Astrocyte (in vitro differentiated cells and primary cell): ENCODE results near the gene RIPOR2. TPM values are rescaled to one million over a fixed set of nuclear protein-coding genes. Genes with fewer than 3 reads are reported as not detected.

Experiments used
- DNase-seq: peaks from one replicate; pipeline ENCODE4 v3.0.0-alpha.2; 2010; ENCODE audit warnings: low read depth
- FAIRE-seq: peaks from 2 replicates; lab custom pipeline; 2011; peaks lifted over from hg19 to GRCh38; lab: Jason Lieb, UNC
- H2AFZ ChIP-seq: 2 replicates; pipeline ENCODE4 v1.6.0; 2012; ENCODE audit warnings: low read depth, low read length, inconsistent platforms
- H3K27ac ChIP-seq: 2 replicates; pipeline ENCODE4 v1.5.1; 2011; ENCODE audit warnings: low read depth, low read length, inconsistent platforms
- H3K27me3 ChIP-seq: 2 replicates; pipeline ENCODE4 v1.6.0; 2011; ENCODE audit warnings: low read length, inconsistent platforms; ENCODE audit not compliant: insufficient read depth
- H3K36me3 ChIP-seq: 2 replicates; pipeline ENCODE4 v1.5.1; 2011; ENCODE audit warnings: low read length, inconsistent platforms; ENCODE audit not compliant: insufficient read depth
- H3K4me1 ChIP-seq: 2 replicates; pipeline ENCODE4 v1.5.1; 2011; ENCODE audit warnings: low read length, inconsistent platforms; ENCODE audit not compliant: insufficient read depth
- H3K4me2 ChIP-seq: 2 replicates; pipeline ENCODE4 v1.6.0; 2012; ENCODE audit warnings: low read length, inconsistent platforms
- H3K4me3 ChIP-seq: 2 replicates; pipeline ENCODE4 v1.5.1; 2011; ENCODE audit warnings: low read depth, mild to moderate bottlenecking, low read length, inconsistent platforms; ENCODE audit not compliant: insufficient read depth
- H3K79me2 ChIP-seq: 2 replicates; pipeline ENCODE4 v1.6.0; 2012; ENCODE audit warnings: mild to moderate bottlenecking, low read length, inconsistent platforms; ENCODE audit not compliant: insufficient read depth
- H3K9ac ChIP-seq: 2 replicates; pipeline ENCODE4 v1.6.0; 2012; ENCODE audit warnings: mild to moderate bottlenecking, low read length, inconsistent platforms
- H3K9me3 ChIP-seq: 2 replicates; pipeline ENCODE4 v1.5.1; 2012; ENCODE audit warnings: low read depth, mild to moderate bottlenecking, low read length, inconsistent platforms; ENCODE audit not compliant: insufficient read depth
- H4K20me1 ChIP-seq: 2 replicates; pipeline ENCODE4 v1.6.0; 2012; ENCODE audit warnings: low read length, inconsistent platforms; ENCODE audit not compliant: insufficient read depth
- H3K27ac Mint-ChIP-seq: one replicate; pipeline ENCODE4 v1.8.0; 2021; ENCODE audit warnings: mild to moderate bottlenecking, mixed read lengths; ENCODE audit not compliant: unreplicated experiment
- H3K27me3 Mint-ChIP-seq: one replicate; pipeline ENCODE4 v1.8.0; 2021; ENCODE audit warnings: low read depth, mixed read lengths; ENCODE audit not compliant: unreplicated experiment
- H3K36me3 Mint-ChIP-seq: one replicate; pipeline ENCODE4 v1.8.0; 2021; ENCODE audit warnings: low read depth, mixed read lengths; ENCODE audit not compliant: unreplicated experiment
- H3K4me1 Mint-ChIP-seq: one replicate; pipeline ENCODE4 v1.8.0; 2021; ENCODE audit warnings: low read depth, mixed read lengths; ENCODE audit not compliant: unreplicated experiment
- H3K4me3 Mint-ChIP-seq: one replicate; pipeline ENCODE4 v1.8.0; 2021; ENCODE audit warnings: mild to moderate bottlenecking, moderate library complexity, mixed read lengths; ENCODE audit not compliant: unreplicated experiment
- H3K9me3 Mint-ChIP-seq: one replicate; pipeline ENCODE4 v1.8.0; 2021; ENCODE audit warnings: mild to moderate bottlenecking, mixed read lengths; ENCODE audit not compliant: unreplicated experiment
- EZH2 ChIP-seq: IDR thresholded peaks from 2 replicates; pipeline ENCODE4 v1.6.1; 2012; ENCODE audit warnings: mild to moderate bottlenecking, low read length, inconsistent platforms; ENCODE audit not compliant: insufficient read depth
- total RNA-seq: library from RNA; stranded (reverse); gene quantifications from 2 replicates; pipeline ENCODE4 v1.2.1, GENCODE V29; 2021
- TF ChIP-seq, protein P1 (sequence below): IDR thresholded peaks from 2 replicates; pipeline ENCODE4 v1.5.1; 2011; ENCODE audit warnings: low read depth, mild to moderate bottlenecking, inconsistent platforms, low read length, moderate library complexity; ENCODE audit not compliant: insufficient read depth

RIPOR2 gene
- total RNA-seq, 1 donor from 2014 or later, result 0.95 TPM

DNA sequence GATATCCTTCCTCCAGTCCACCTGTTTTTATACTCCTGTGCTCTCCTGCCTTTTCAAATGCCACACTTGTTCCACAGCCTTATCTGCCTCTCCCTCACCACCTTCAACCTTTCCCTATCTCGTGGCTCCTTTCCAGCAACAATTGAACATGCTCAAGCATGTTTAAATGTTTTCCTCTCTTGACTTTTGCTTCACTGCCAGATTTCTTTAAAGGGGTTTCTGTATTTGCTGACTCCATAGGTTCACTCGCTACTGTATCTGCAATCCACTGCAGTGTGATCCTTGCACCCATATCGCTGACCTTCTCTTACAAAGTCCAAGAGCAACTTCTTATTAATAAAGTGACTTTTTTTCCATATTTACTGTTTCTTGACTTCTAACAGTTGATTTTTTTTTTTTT is 172.2 kb downstream of the RIPOR2 start:
- no peak for DNase-seq
- Histone ChIP-seq H3K4me3 (no peak overlapping the region), H4K20me1 (no peaks in the 10 kb centered on the region), H3K27ac (no peak overlapping the region), H3K4me1 (no peaks in the 10 kb centered on the region), H3K36me3 (no peaks in the 10 kb centered on the region), H3K79me2 (no peaks in the 10 kb centered on the region), H3K4me2 (no peak overlapping the region), H3K27me3 (no peaks in the 10 kb centered on the region), H3K9me3 (no peaks in the 10 kb centered on the region), H2AFZ (no peak overlapping the region), H3K9ac (no peak overlapping the region)
- no peak for TF ChIP-seq EZH2
- TF ChIP-seq, protein P1, sequence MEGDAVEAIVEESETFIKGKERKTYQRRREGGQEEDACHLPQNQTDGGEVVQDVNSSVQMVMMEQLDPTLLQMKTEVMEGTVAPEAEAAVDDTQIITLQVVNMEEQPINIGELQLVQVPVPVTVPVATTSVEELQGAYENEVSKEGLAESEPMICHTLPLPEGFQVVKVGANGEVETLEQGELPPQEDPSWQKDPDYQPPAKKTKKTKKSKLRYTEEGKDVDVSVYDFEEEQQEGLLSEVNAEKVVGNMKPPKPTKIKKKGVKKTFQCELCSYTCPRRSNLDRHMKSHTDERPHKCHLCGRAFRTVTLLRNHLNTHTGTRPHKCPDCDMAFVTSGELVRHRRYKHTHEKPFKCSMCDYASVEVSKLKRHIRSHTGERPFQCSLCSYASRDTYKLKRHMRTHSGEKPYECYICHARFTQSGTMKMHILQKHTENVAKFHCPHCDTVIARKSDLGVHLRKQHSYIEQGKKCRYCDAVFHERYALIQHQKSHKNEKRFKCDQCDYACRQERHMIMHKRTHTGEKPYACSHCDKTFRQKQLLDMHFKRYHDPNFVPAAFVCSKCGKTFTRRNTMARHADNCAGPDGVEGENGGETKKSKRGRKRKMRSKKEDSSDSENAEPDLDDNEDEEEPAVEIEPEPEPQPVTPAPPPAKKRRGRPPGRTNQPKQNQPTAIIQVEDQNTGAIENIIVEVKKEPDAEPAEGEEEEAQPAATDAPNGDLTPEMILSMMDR, result no peak
- FAIRE-seq, result no peak
- no peaks in the 10 kb centered on the region for H3K9me3 Mint-ChIP-seq
- no peak overlapping the region for H3K4me3 Mint-ChIP-seq
- no peak overlapping the region for H3K27ac Mint-ChIP-seq
- H3K36me3 Mint-ChIP-seq, result no peaks in the 10 kb centered on the region
- H3K27me3 Mint-ChIP-seq, result no peaks in the 10 kb centered on the region
- H3K4me1 Mint-ChIP-seq, result peaks cover 2% of the 10 kb centered on the region

DNA sequence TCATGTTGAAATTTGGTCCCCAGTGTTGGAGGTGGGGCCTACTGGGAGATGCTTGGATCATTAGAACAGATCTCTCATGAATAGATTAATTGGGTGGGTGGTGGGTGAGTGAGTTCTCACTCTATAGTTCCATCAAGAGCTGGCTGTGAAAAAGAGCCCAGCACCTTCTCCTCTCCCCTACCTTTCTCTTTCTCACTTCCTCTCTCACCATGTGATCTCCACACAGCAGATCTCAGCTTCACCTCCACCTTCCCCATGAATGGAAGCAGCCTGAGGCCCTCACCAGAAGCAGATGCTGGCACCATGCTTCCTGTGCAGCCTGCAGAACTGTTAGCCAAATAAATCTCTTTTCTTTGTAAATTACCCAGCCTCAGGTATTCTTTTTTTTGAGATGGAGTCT is 173.9 kb downstream of the RIPOR2 start:
- H3K79me2 ChIP-seq, result no peaks in the 10 kb centered on the region
- no peak overlapping the region for H3K9ac ChIP-seq
- no peak overlapping the region for H2AFZ ChIP-seq
- TF ChIP-seq, protein P1, result no peak
- no peak for TF ChIP-seq EZH2
- H3K4me3 Mint-ChIP-seq, result no peak overlapping the region
- H3K36me3 Mint-ChIP-seq, result no peaks in the 10 kb centered on the region
- FAIRE-seq (no peak), DNase-seq (no peak)
- no peak overlapping the region for H3K4me2 ChIP-seq
- no peak overlapping the region for H3K4me3 ChIP-seq
- H3K27me3 Mint-ChIP-seq, result no peaks in the 10 kb centered on the region
- peaks cover 2% of the 10 kb centered on the region for H3K4me1 Mint-ChIP-seq
- H3K4me1 ChIP-seq, result no peaks in the 10 kb centered on the region
- H3K9me3 Mint-ChIP-seq, result no peaks in the 10 kb centered on the region
- H3K27ac ChIP-seq, result no peak overlapping the region
- no peaks in the 10 kb centered on the region for H4K20me1 ChIP-seq
- no peaks in the 10 kb centered on the region for H3K9me3 ChIP-seq
- no peaks in the 10 kb centered on the region for H3K36me3 ChIP-seq
- no peaks in the 10 kb centered on the region for H3K27me3 ChIP-seq
- H3K27ac Mint-ChIP-seq, result no peak overlapping the region

DNA sequence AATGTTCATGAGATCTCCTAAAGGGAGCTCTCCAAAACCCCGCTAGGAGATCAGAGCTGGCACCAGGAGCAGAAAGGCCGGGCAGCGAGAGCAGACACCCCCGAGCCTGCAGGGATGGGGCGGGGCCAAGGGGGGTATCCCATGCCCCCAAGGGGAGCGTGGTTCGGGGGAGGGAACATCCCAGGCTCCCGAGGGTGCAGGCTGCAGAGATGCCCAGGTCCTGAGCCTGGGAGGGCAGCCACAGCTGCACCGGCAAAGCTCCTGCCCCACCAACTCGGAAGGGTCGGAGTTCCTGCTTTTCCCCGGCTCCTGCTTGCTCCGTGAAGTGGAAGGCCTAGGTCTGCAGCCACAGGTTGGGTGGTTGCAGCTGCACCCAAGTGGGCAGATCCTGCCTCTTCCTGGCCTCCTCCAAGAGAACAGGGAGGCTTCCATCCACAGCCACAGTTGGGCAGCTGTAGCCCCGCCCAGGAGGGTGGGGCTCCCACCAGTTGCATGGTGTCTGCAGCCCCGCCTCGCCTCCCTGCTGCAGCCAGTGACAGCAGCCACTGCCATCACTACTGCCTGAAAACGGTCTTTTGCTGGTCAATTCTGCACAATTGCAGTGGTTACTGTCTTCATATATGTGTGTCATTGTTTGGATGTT is 174.4 kb downstream of the RIPOR2 start:
- DNase-seq (no peak), FAIRE-seq (no peak)
- Mint-ChIP-seq H3K27ac (no peak overlapping the region), H3K36me3 (no peaks in the 10 kb centered on the region), H3K27me3 (no peaks in the 10 kb centered on the region), H3K9me3 (no peaks in the 10 kb centered on the region), H3K4me1 (peaks cover 2% of the 10 kb centered on the region), H3K4me3 (no peak overlapping the region)
- TF ChIP-seq EZH2, result no peak
- TF ChIP-seq, protein P1, result no peak
- no peaks in the 10 kb centered on the region for H3K4me1 ChIP-seq
- H3K4me3 ChIP-seq, result no peak overlapping the region
- H3K27me3 ChIP-seq, result no peaks in the 10 kb centered on the region
- H3K79me2 ChIP-seq, result no peaks in the 10 kb centered on the region
- no peak overlapping the region for H2AFZ ChIP-seq
- no peak overlapping the region for H3K4me2 ChIP-seq
- H3K36me3 ChIP-seq, result no peaks in the 10 kb centered on the region
- H4K20me1 ChIP-seq, result no peaks in the 10 kb centered on the region
- H3K27ac ChIP-seq, result no peak overlapping the region
- no peak overlapping the region for H3K9ac ChIP-seq
- no peaks in the 10 kb centered on the region for H3K9me3 ChIP-seq
